Measurements from ENCODE around the gene ZSCAN4. TPM values are rescaled to one million over a fixed set of nuclear protein-coding genes. Genes with fewer than 3 reads are reported as not detected.

ZSCAN4 gene
- total RNA-seq, 4 donors from 2014 or later = not detected

- DNase-seq (ENCODE audit: low spot score in 2 of 2) = no peak
- Histone ChIP-seq H3K9me3 (peaks cover 0 to 88% (median 0%) of the 10 kb centered on the region in 4 donors), H3K27me3 (no peaks in the 10 kb centered on the region), H3K4me3 (no peak overlapping the region), H3K36me3 (no peaks in the 10 kb centered on the region), H3K27ac (no peak overlapping the region), H3K4me1 (no peaks in the 10 kb centered on the region)
- 29 to 31% methylated on average over 6 of the region's 6 CpGs for WGBS, 2 donors
- TF ChIP-seq EP300 (IDR thresholded peaks at IDR 0.05) = no peak
- TF ChIP-seq CTCF (IDR thresholded peaks at IDR 0.05) = no peak
- no peak for TF ChIP-seq POLR2A (IDR thresholded peaks at IDR 0.05)
These were observed 17.1 kb upstream of the ZSCAN4 start for GRCh38 chr19:57651654-57651996.

GRCh38 chr19:57653689-57654088 lies 15.0 kb upstream of the ZSCAN4 start:
- H3K27me3 ChIP-seq = no peaks in the 10 kb centered on the region
- 75 to 87% methylated on average over 2 of the region's 2 CpGs for WGBS, 2 donors
- no peak for TF ChIP-seq POLR2A (IDR thresholded peaks at IDR 0.05)
- no peak for TF ChIP-seq EP300 (IDR thresholded peaks at IDR 0.05)
- TF ChIP-seq CTCF (IDR thresholded peaks at IDR 0.05) = no peak
- DNase-seq (ENCODE audit: low spot score in 2 of 2) = no peak
- peaks cover 0 to 73% (median 0%) of the 10 kb centered on the region in 4 donors for H3K9me3 ChIP-seq
- no peaks in the 10 kb centered on the region for H3K4me1 ChIP-seq
- no peaks in the 10 kb centered on the region for H3K36me3 ChIP-seq
- no peak overlapping the region for H3K4me3 ChIP-seq
- H3K27ac ChIP-seq = no peak overlapping the region

- Histone ChIP-seq H3K4me1 (no peaks in the 10 kb centered on the region), H3K36me3 (no peaks in the 10 kb centered on the region), H3K27ac (no peak overlapping the region), H3K27me3 (no peaks in the 10 kb centered on the region), H3K4me3 (no peak overlapping the region), H3K9me3 (peaks cover 0 to 58% (median 0%) of the 10 kb centered on the region in 4 donors)
- 95 to 100% methylated on average over 1 of the region's 1 CpG for WGBS, 2 donors
- DNase-seq (ENCODE audit: low spot score in 2 of 2) = no peak
- TF ChIP-seq POLR2A (IDR thresholded peaks at IDR 0.05) (no peak), CTCF (IDR thresholded peaks at IDR 0.05) (no peak), EP300 (IDR thresholded peaks at IDR 0.05) (no peak)
These were observed 13.3 kb upstream of the ZSCAN4 start for GRCh38 chr19:57655443-57655842.

GRCh38 chr19:57656346-57656745 lies 12.4 kb upstream of the ZSCAN4 start:
- Histone ChIP-seq H3K9me3 (peaks cover 0 to 50% (median 0%) of the 10 kb centered on the region in 4 donors), H3K27ac (no peak overlapping the region), H3K36me3 (no peaks in the 10 kb centered on the region), H3K4me3 (no peak overlapping the region), H3K27me3 (no peaks in the 10 kb centered on the region), H3K4me1 (no peaks in the 10 kb centered on the region)
- no peak for TF ChIP-seq POLR2A (IDR thresholded peaks at IDR 0.05)
- no peak for TF ChIP-seq EP300 (IDR thresholded peaks at IDR 0.05)
- TF ChIP-seq CTCF (IDR thresholded peaks at IDR 0.05) = no peak
- DNase-seq (ENCODE audit: low spot score in 2 of 2) = no peak
- 82 to 85% methylated on average over 1 of the region's 1 CpG for WGBS, 2 donors

GRCh38 chr19:57664269-57665127 lies 4.2 kb upstream of the ZSCAN4 start:
- 3% methylated on average over 28 to 40 of the region's 64 CpGs for WGBS, 2 donors
- Histone ChIP-seq H3K4me3 (peak overlapping the region; percentile 14 to 57 (median 36)), H3K9me3 (peaks cover 0 to 18% (median 0%) of the 10 kb centered on the region in 4 donors), H3K27me3 (peaks cover 0 to 3% of the 10 kb centered on the region in 2 donors), H3K4me1 (peaks cover 0 to 5% (median 2%) of the 10 kb centered on the region in 4 donors), H3K27ac (peak overlapping the region in 3 of 4 donors; percentile 16 to 62 (median 29)), H3K36me3 (no peaks in the 10 kb centered on the region)
- no peak for DNase-seq (ENCODE audit: low spot score in 2 of 2)
- TF ChIP-seq POLR2A (IDR thresholded peaks at IDR 0.05) (no peak), CTCF (IDR thresholded peaks at IDR 0.05) (no peak), EP300 (IDR thresholded peaks at IDR 0.05) (no peak)

All from tibial nerve (tissue), 4 donors.